Neural progenitor cell (in vitro differentiated cells): ENCODE data around the gene RELL1.

ENCODE experiments used
- CTCF ChIP-seq: fragments of 200-600 bp; sonication (generic); IDR thresholded peaks from 2 replicates; pipeline ENCODE4 v1.5.1; 2017; ENCODE audit warnings: antibody characterized with exemption, mild to moderate bottlenecking
- EZH2 ChIP-seq: fragments of 200-600 bp; sonication (generic); IDR thresholded peaks from 2 replicates; pipeline ENCODE4 v1.6.1; 2017; ENCODE audit warnings: antibody characterized with exemption, mild to moderate bottlenecking, moderate library complexity

- no peak for TF ChIP-seq CTCF
- no peak for TF ChIP-seq EZH2
Measured at GRCh38 chr4:37615059-37615719, 71.0 kb downstream of the RELL1 start.
